ENCODE measurements around the gene ZBTB44.
"Not testable (repeated sequence)": the region's sequence is repeated elsewhere in the genome, so short reads cannot be mapped to it uniquely, and the experiment has no call there.

Gene ZBTB44

GRCh38 chr11:130295657-130296056 lies 19.1 kb downstream of the ZBTB44 start:
- DNase-seq (ENCODE audit: low spot score): no peak
- no peak for TF ChIP-seq CTCF (IDR thresholded peaks at IDR 0.05; ENCODE audit: extremely low read depth, missing control alignments)

- TF ChIP-seq CTCF (IDR thresholded peaks at IDR 0.05; ENCODE audit: extremely low read depth, missing control alignments): no peak
- no peak for DNase-seq (ENCODE audit: low spot score)
These were observed 32.6 kb downstream of the ZBTB44 start for GRCh38 chr11:130282111-130282510.

DNA sequence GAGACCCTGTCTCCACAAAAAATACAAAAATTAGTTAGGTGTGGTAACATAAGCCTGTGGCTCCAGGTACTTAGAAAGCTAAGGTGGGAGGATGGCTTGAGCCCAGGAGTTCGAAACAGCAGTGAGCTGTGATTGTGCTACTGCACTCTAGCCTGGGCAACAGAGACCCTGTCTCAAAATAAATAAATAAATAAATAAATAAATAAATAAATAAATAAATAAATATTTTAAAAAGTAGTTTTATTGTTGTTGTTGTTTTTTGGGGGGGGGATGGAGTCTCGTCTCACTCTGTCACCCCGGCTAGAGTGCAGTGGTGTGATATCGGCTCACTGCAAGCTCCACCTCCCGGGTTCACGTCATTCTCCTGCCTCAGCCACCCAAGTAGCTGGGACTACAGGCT lies 33.4 kb downstream of the ZBTB44 start:
- DNase-seq (ENCODE audit: low spot score): not testable (repeated sequence)

DNA sequence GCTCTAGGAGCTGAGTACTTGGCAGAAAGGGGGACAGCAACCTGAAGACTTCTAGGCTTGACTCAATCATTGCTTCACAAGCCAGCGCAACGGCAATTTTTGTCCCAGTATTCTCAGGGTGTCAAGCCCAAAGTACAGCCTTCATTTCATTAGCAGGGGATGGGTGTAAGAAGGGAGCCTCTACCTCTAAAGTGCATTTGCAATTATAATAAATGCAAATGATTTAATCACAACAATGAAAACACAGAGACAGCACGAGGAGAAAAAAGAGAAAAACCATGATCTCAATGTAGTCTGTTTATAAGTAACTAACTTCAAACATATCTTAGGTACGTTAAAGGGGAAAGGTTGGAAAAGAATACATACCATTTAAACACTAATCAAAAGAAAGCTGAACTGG lies 34.7 kb downstream of the ZBTB44 start:
- no peak for TF ChIP-seq CTCF (IDR thresholded peaks at IDR 0.05; ENCODE audit: extremely low read depth, missing control alignments)
- no peak for DNase-seq (ENCODE audit: low spot score)

DNA sequence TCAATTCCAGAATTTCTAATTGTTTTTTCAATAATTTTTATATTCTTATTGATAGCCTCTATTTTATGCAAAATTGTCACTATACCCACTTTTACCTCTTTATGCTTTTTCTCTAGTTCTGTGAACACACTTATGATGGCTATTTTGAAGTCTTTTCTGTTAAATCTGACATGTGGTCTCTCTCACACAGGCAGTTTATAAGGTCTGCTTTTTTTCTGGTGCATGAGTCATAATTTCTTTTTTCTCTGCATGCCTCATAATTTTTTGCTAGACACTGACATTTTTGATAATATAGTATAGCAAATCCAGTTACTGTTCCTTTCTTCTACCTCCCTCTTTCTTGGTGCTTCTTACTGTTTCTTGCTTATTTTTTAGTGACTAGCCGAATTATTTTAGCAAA lies 36.0 kb downstream of the ZBTB44 start:
- TF ChIP-seq CTCF (IDR thresholded peaks at IDR 0.05; ENCODE audit: extremely low read depth, missing control alignments): no peak

GRCh38 chr11:130278151-130278550 lies 36.6 kb downstream of the ZBTB44 start:
- no peak for TF ChIP-seq CTCF (IDR thresholded peaks at IDR 0.05; ENCODE audit: extremely low read depth, missing control alignments)
- no peak for DNase-seq (ENCODE audit: low spot score)

More for the DNA sequence above, 36.0 kb downstream of the ZBTB44 start:
- no peak for DNase-seq (ENCODE audit: low spot score)

- no peak for DNase-seq (ENCODE audit: low spot score)
- no peak for TF ChIP-seq CTCF (IDR thresholded peaks at IDR 0.05; ENCODE audit: extremely low read depth, missing control alignments)
These were observed 42.4 kb downstream of the ZBTB44 start for GRCh38 chr11:130272336-130272735.

- DNase-seq (ENCODE audit: low spot score): peak; percentile 48
- TF ChIP-seq CTCF (IDR thresholded peaks at IDR 0.05; ENCODE audit: extremely low read depth, missing control alignments): no peak
These were observed 45.3 kb downstream of the ZBTB44 start for GRCh38 chr11:130269326-130269943.

Data from GM20000 (cell line).